GM20000 (cell line): ENCODE data around the gene TMPRSS7.

ENCODE experiments used
- DNase-seq: peaks from one replicate; pipeline ENCODE4 v3.0.0; 2012; ENCODE audit warnings: low spot score
- TF ChIP-seq, protein P1 (sequence below): IDR thresholded peaks from 2 replicates; pipeline ENCODE4 v1.5.1; 2012; ENCODE audit warnings: mild to moderate bottlenecking, control low read depth; ENCODE audit errors: extremely low read depth, missing control alignments

Gene TMPRSS7

DNA sequence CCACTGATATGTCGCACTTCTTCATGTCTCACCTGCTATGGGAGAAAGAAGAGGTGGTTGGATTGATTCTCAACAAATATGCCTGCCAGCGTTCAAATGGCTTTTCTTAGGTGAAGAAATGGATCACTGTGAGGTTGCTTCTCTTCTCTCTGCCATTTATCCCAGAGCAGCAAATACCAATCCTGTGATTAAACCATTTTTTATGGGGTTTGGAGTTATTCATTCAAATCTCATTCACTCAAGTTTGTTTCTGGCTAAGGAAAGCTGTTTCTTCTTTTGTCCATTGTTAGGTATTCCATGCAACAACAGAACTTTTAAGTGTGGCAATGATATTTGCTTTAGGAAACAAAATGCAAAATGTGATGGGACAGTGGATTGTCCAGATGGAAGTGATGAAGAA is 39.5 kb downstream of the TMPRSS7 start:
- no peak for DNase-seq
- TF ChIP-seq, protein P1, sequence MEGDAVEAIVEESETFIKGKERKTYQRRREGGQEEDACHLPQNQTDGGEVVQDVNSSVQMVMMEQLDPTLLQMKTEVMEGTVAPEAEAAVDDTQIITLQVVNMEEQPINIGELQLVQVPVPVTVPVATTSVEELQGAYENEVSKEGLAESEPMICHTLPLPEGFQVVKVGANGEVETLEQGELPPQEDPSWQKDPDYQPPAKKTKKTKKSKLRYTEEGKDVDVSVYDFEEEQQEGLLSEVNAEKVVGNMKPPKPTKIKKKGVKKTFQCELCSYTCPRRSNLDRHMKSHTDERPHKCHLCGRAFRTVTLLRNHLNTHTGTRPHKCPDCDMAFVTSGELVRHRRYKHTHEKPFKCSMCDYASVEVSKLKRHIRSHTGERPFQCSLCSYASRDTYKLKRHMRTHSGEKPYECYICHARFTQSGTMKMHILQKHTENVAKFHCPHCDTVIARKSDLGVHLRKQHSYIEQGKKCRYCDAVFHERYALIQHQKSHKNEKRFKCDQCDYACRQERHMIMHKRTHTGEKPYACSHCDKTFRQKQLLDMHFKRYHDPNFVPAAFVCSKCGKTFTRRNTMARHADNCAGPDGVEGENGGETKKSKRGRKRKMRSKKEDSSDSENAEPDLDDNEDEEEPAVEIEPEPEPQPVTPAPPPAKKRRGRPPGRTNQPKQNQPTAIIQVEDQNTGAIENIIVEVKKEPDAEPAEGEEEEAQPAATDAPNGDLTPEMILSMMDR = no peak

DNA sequence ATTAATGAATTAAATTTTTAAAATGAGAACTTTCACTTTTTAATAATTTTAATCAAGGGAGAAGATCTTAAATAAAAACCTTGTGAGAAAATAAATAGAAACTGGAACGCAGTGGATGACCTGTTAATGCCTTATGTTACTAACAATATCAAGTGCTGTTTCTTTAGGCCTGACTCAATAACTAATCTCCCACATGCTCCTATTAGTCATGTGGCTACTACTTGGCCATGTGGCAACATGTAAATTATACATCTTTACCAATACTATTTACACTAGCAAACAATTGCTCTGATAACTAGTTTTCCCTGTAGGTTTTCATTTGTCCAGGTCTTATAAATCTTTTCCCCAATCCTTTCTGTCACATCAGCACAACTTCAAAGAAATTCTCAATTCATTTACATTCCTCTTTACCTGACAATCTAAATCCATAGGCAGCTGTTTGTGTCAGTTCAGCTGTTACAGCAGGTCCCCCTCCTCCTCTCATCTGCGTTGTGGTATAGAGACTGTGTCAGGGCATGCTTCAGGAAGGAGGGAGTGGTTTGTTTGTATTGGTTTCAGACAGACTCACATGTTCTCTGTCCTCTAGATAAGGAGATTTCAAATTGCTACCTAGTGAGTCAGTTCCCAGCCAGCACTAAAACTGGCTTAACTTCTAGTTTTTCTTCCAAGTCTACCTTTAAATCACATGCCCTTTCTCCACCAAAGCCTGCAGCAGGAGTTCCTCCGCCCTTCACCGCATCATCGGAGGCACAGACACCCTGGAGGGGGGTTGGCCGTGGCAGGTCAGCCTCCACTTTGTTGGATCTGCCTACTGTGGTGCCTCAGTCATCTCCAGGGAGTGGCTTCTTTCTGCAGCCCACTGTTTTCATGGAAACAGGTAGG is 40.3 kb downstream of the TMPRSS7 start:
- DNase-seq = no peak
- TF ChIP-seq, protein P1 = no peak

DNA sequence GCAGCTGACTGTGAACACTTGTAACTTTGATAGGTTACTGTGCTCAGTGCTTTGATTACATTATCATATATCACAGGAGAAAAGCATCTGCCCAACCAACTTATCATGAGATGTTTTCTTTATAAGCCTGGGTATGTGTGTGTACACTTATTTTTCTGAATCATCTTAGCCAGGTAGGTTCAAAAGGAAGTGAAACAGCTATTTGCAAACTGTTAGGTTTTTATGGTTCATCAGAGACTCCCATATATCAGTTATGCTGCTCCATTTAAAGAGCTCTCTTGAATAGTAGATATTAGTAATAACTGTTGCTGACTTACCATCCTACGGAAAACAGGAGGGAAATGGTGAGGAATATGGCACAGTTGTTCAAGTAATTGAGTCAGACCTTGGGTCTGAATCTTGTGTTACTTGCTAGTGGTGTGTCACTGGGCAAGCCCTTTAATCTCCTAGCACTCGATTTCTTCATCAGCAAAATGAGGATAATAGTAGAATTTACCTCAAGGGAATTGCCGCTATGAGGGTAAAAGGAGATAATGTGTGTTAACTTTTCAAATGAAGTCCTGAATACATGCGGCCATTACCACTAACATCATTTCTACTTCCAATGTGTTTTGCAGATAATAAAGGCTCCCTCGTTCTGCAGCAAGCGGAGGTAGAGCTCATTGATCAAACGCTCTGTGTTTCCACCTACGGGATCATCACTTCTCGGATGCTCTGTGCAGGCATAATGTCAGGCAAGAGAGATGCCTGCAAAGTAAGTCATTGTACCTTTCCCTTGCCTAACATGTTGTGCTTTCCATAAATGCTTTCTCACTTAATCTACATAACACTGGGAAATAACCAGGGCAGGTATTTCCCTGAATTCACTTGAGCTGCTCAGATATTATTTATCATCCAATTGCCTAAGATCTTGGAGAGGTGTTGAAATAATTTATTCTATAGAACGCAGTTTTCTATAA is 43.9 kb downstream of the TMPRSS7 start:
- TF ChIP-seq, protein P1 = no peak
- DNase-seq = no peak

DNA sequence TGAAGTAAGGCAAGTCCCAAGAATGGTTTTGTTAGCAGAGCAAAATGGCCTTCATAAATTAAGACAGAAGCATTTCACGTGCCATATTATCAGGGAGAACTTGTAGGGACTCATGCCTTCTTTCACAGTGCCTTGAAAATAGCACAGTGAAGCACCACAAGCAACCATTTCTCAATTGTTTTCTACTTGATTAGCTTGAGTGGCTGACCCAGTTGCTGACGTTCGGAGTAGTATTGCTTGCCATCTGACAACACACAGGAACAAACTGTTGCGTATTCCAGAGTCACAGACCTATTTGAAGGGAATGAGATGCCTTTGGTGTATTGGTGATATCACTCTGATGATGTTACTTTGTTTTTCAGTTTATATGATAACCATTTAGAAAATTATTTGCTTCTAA is 48.7 kb downstream of the TMPRSS7 start:
- TF ChIP-seq, protein P1 = no peak
- DNase-seq = no peak

DNA sequence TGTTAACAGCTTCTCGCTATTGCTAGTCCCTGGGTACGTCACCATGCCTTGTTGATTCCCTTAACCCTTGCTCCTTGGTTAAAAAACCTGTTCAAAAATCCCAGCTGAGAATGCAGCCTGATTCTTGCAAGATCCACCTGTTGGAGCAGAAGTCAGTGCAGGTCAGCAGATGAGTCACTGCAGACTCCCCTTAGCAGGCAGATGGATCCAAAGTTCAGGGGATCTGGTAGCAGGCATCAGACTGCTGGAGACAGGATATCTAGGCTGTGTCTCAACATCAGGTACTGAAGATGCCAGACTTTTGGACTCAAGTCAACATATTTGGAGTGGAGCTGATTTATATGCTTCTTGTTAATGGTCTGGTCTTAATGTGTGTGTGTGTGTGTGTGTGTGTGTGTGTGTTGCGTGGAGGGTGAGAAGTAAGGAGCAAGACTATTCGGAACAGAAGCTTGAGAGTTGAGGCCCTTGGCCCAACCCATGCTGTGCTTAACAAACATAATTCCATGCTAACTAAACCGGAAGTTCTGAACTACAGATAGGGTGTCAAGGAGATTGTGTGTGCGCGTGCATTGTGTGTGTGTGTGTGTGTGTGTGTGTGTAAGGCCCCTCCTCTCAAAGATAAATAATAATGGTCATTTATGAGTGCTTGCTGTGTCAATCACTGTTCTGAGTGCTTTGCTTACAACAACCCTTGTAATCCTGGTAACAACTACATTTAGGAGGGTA is 50.6 kb downstream of the TMPRSS7 start:
- no peak for DNase-seq
- TF ChIP-seq, protein P1 = no peak

DNA sequence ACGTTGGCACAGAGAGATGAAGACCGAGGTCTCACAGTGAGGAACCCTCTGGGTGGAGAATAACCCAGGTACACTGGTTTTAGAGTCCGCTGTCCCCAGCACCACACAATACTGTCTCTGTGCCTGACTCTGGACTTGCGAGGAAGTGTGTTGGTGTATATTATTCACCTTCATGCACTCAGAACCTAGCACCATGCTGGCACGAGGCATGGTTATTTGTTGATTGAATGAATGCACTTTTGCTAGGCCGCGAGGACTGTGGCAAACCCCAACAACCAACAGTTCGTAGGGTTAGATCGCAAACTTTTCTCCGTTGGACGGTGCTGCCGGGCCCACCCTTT is 51.2 kb downstream of the TMPRSS7 start:
- TF ChIP-seq, protein P1 = no peak

More for the DNA sequence above, 51.2 kb downstream of the TMPRSS7 start:
- DNase-seq = no peak
